ENCODE results near the gene AGAP1. TPM values are rescaled to one million over a fixed set of nuclear protein-coding genes. Genes with fewer than 3 reads are reported as not detected.

Gene AGAP1
- total RNA-seq, 2 donors from 2014 or later = 19.1 to 20.8 TPM

GRCh38 chr2:236114959-236115358 is 621.1 kb downstream of the AGAP1 start:
- H3K9me3 ChIP-seq = no peaks in the 10 kb centered on the region
- TF ChIP-seq CTCF (IDR thresholded peaks at IDR 0.05) = no peak
- DNase-seq (ENCODE audit: low spot score) (no peak), ATAC-seq (ENCODE audit: insufficient number of reproducible peaks, low FRiP score, low read depth) (no peak)
- no peaks in the 10 kb centered on the region for H3K4me1 ChIP-seq (ENCODE audit: control insufficient read depth in 1 of 2, low read depth in 2 of 2)
- no peak overlapping the region for H3K4me3 ChIP-seq
- H3K27ac ChIP-seq = no peak overlapping the region
- H3K36me3 ChIP-seq = no peaks in the 10 kb centered on the region
- no peaks in the 10 kb centered on the region for H3K27me3 ChIP-seq (replicated peaks; ENCODE audit: insufficient read depth)

GRCh38 chr2:236117401-236117800 is 623.6 kb downstream of the AGAP1 start:
- H3K4me3 ChIP-seq = no peak overlapping the region
- no peak overlapping the region for H3K27ac ChIP-seq
- H3K27me3 ChIP-seq (replicated peaks; ENCODE audit: insufficient read depth) = no peaks in the 10 kb centered on the region
- H3K4me1 ChIP-seq (ENCODE audit: control insufficient read depth in 1 of 2, low read depth in 2 of 2) = no peaks in the 10 kb centered on the region
- ATAC-seq (ENCODE audit: insufficient number of reproducible peaks, low FRiP score, low read depth) = no peak
- H3K9me3 ChIP-seq = no peaks in the 10 kb centered on the region
- DNase-seq (ENCODE audit: low spot score) = no peak
- no peaks in the 10 kb centered on the region for H3K36me3 ChIP-seq
- TF ChIP-seq CTCF (IDR thresholded peaks at IDR 0.05) = no peak

GRCh38 chr2:236117861-236118269 is 624.0 kb downstream of the AGAP1 start:
- H3K27ac ChIP-seq = no peak overlapping the region
- H3K4me1 ChIP-seq (ENCODE audit: control insufficient read depth in 1 of 2, low read depth in 2 of 2) = no peaks in the 10 kb centered on the region
- TF ChIP-seq CTCF (IDR thresholded peaks at IDR 0.05) = no peak
- no peak for ATAC-seq (ENCODE audit: insufficient number of reproducible peaks, low FRiP score, low read depth)
- H3K9me3 ChIP-seq = no peaks in the 10 kb centered on the region
- no peaks in the 10 kb centered on the region for H3K27me3 ChIP-seq (replicated peaks; ENCODE audit: insufficient read depth)
- DNase-seq (ENCODE audit: low spot score) = no peak
- H3K4me3 ChIP-seq = no peak overlapping the region
- no peaks in the 10 kb centered on the region for H3K36me3 ChIP-seq

GRCh38 chr2:236119003-236119402 is 625.2 kb downstream of the AGAP1 start:
- H3K36me3 ChIP-seq = no peaks in the 10 kb centered on the region
- no peak for DNase-seq (ENCODE audit: low spot score)
- H3K27ac ChIP-seq = no peak overlapping the region
- H3K9me3 ChIP-seq = no peaks in the 10 kb centered on the region
- no peak for ATAC-seq (ENCODE audit: insufficient number of reproducible peaks, low FRiP score, low read depth)
- TF ChIP-seq CTCF (IDR thresholded peaks at IDR 0.05) = no peak
- H3K27me3 ChIP-seq (replicated peaks; ENCODE audit: insufficient read depth) = no peaks in the 10 kb centered on the region
- H3K4me3 ChIP-seq = no peak overlapping the region
- H3K4me1 ChIP-seq (ENCODE audit: control insufficient read depth in 1 of 2, low read depth in 2 of 2) = no peaks in the 10 kb centered on the region

- ATAC-seq (ENCODE audit: insufficient number of reproducible peaks, low FRiP score, low read depth) (no peak), DNase-seq (ENCODE audit: low spot score) (no peak)
- Histone ChIP-seq H3K36me3 (no peaks in the 10 kb centered on the region), H3K4me1 (ENCODE audit: control insufficient read depth in 1 of 2, low read depth in 2 of 2) (no peaks in the 10 kb centered on the region), H3K27me3 (replicated peaks; ENCODE audit: insufficient read depth) (no peaks in the 10 kb centered on the region), H3K9me3 (no peaks in the 10 kb centered on the region), H3K4me3 (no peak overlapping the region), H3K27ac (no peak overlapping the region)
- TF ChIP-seq CTCF (IDR thresholded peaks at IDR 0.05) = no peak
Measured at GRCh38 chr2:236119476-236119875, 625.6 kb downstream of the AGAP1 start.

All from thoracic aorta (tissue), 2 donors.